K562 (cell line): ENCODE results near the gene KCTD15.

Experiments
- DIDO1 ChIP-seq: fragments of 450-650 bp; IDR thresholded peaks from 2 replicates; pipeline ENCODE4 v1.6.1; 2016; ENCODE audit warnings: low read depth, missing biosample characterization, missing genetic modification characterization
- FOSL1 ChIP-seq: fragments of 200-800 bp; sonication (Bioruptor generic); conservative IDR thresholded peaks from 2 replicates; pipeline ENCODE4 v1.6.1; 2016; ENCODE audit warnings: missing genetic modification characterization, missing compliant biosample characterization
- KLF16 ChIP-seq: IDR thresholded peaks from 2 replicates; pipeline ENCODE4 v1.6.1; 2016; ENCODE audit warnings: antibody characterized with exemption
- SMARCE1 ChIP-seq: fragments of 450-650 bp; IDR thresholded peaks from 2 replicates; pipeline ENCODE4 v1.7.1; 2016; ENCODE audit warnings: mild to moderate bottlenecking
- USF1 ChIP-seq: sonication (generic); formaldehyde crosslinking; IDR thresholded peaks from 2 replicates; pipeline ENCODE4 v1.9.0; 2022; ENCODE audit warnings: mild to moderate bottlenecking, missing genetic modification reagents

DNA sequence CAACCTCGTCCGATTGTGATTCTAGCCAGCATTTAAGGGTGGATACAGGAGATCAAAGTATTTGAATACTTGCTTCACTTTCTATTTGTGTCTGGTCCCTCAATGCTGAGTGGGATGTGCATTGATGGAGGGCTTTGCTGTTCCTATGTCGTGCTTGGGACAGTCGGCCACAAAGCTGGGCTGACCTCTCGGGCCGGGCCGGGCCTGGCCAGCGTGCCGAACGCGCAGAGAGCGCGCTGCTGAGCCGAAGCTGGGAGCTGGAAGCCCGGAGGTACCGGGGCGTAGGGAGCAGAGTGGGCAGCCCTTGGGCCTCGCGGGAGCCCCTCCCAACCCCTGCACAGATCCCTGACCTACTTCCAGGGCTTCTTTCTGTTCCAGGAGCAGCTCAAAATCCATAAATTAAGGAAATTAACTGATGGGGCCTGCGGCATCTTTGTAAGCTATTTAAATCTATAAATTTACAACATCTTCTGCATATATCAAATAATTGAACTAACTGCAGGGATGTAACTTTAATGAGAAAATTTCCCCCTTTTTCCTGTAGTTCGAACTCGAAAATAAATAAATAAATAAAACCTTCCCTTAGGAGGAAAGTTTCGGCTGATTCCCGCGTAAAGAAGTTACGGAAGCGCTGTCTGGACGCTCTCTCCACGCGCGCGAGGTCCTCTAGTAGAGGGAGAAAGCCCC lies 1.8 kb upstream of the KCTD15 start:
- TF ChIP-seq DIDO1 (tag) (no peak), FOSL1 (tag) (no peak), SMARCE1 (no peak), KLF16 (no peak), USF1 (no peak)
